HEK293 (cell line): ENCODE results near the gene SPTLC3.

Experiments used
- CTCF ChIA-PET: fragments of 350-600 bp; formaldehyde crosslinking; extraction: SDS; loops from one replicate; lab custom pipeline; 2021; ENCODE audit warnings: antibody characterized with exemption; lab: Yijun Ruan, JAX
- POLR2A ChIA-PET: fragments of 300-600 bp; formaldehyde crosslinking; extraction: SDS; loops from one replicate; lab custom pipeline; 2020; ENCODE audit warnings: antibody characterized with exemption, inconsistent platforms; lab: Yijun Ruan, JAX
- H3K27ac ChIP-seq: fragments of 200-500 bp; sonication (Bioruptor generic); 2 replicates; pipeline ENCODE4 v1.5.1; 2014; ENCODE audit warnings: low read depth, low read length, control low read depth, inconsistent platforms; ENCODE audit errors: extremely low read depth
- H3K36me3 ChIP-seq, 2 experiments: fragments of 200-500 bp in 1 of 2; sonication (Bioruptor generic) in 1 of 2; 1 replicate in 1 of 2; 2 replicates in 1 of 2; pipeline ENCODE4 v1.5.1; 2014 to 2017; ENCODE audit warnings: inconsistent platforms in 2 of 2, low read length in 2 of 2; ENCODE audit not compliant: control insufficient read depth in 2 of 2, insufficient read depth in 1 of 2
- H3K4me1 ChIP-seq: fragments of 200-500 bp; sonication (Bioruptor generic); 2 replicates; pipeline ENCODE4 v1.5.1; 2014; ENCODE audit warnings: mild to moderate bottlenecking, low read length, inconsistent platforms; ENCODE audit not compliant: control insufficient read depth, insufficient read depth
- H3K4me3 ChIP-seq: 2 replicates; pipeline ENCODE4 v1.5.1; 2011; ENCODE audit warnings: low read depth, mild to moderate bottlenecking, control low read depth, low read length, moderate library complexity
- H3K9me3 ChIP-seq: fragments of 200-500 bp; sonication (Bioruptor generic); 2 replicates; pipeline ENCODE4 v1.5.1; 2014; ENCODE audit warnings: low read depth, low read length, inconsistent platforms; ENCODE audit not compliant: control insufficient read depth, insufficient read depth
- BCL11A ChIP-seq: fragments of 450-650 bp; formaldehyde crosslinking; IDR thresholded peaks from 2 replicates; pipeline ENCODE4 v1.5.1; 2016; ENCODE audit warnings: low read depth, missing biosample characterization, missing genetic modification characterization
- FEZF1 ChIP-seq: fragments of 450-650 bp; formaldehyde crosslinking; IDR thresholded peaks from 2 replicates; pipeline ENCODE4 v1.5.1; 2016; ENCODE audit warnings: missing biosample characterization, missing genetic modification characterization
- GLIS1 ChIP-seq: fragments of 450-650 bp; formaldehyde crosslinking; IDR thresholded peaks from 2 replicates; pipeline ENCODE4 v1.5.1; 2016; ENCODE audit warnings: missing biosample characterization, missing genetic modification characterization
- KLF16 ChIP-seq: fragments of 450-650 bp; formaldehyde crosslinking; IDR thresholded peaks from 2 replicates; pipeline ENCODE4 v1.5.1; 2017; ENCODE audit warnings: missing biosample characterization, missing genetic modification characterization
- OSR2 ChIP-seq: fragments of 450-650 bp; formaldehyde crosslinking; IDR thresholded peaks from 2 replicates; pipeline ENCODE4 v1.5.1; 2016; ENCODE audit warnings: missing biosample characterization, missing genetic modification characterization
- OVOL3 ChIP-seq: fragments of 450-650 bp; formaldehyde crosslinking; IDR thresholded peaks from 2 replicates; pipeline ENCODE4 v1.5.1; 2016; ENCODE audit warnings: missing biosample characterization, missing genetic modification characterization
- PRDM4 ChIP-seq: fragments of 450-650 bp; formaldehyde crosslinking; IDR thresholded peaks from 2 replicates; pipeline ENCODE4 v1.5.1; 2017; ENCODE audit warnings: missing biosample characterization, missing genetic modification characterization
- SP7 ChIP-seq: fragments of 450-650 bp; formaldehyde crosslinking; IDR thresholded peaks from 2 replicates; pipeline ENCODE4 v1.5.1; 2016; ENCODE audit warnings: missing biosample characterization, missing genetic modification characterization
- TSHZ1 ChIP-seq: fragments of 450-650 bp; formaldehyde crosslinking; IDR thresholded peaks from 2 replicates; pipeline ENCODE4 v1.5.1; 2016; ENCODE audit warnings: missing biosample characterization, missing genetic modification characterization, borderline replicate concordance
- WT1 ChIP-seq: fragments of 450-650 bp; formaldehyde crosslinking; IDR thresholded peaks from 2 replicates; pipeline ENCODE4 v1.5.1; 2016; ENCODE audit warnings: missing biosample characterization, missing genetic modification characterization
- ZBTB44 ChIP-seq: fragments of 450-650 bp; IDR thresholded peaks from 2 replicates; pipeline ENCODE4 v1.5.1; 2018; ENCODE audit warnings: missing biosample characterization, mild to moderate bottlenecking, missing genetic modification characterization
- ZNF133 ChIP-seq: fragments of 450-650 bp; formaldehyde crosslinking; IDR thresholded peaks from 2 replicates; pipeline ENCODE4 v1.5.1; 2016; ENCODE audit warnings: missing biosample characterization, missing genetic modification characterization
- ZNF221 ChIP-seq: fragments of 450-650 bp; formaldehyde crosslinking; IDR thresholded peaks from 2 replicates; pipeline ENCODE4 v1.5.1; 2017; ENCODE audit warnings: missing biosample characterization, missing genetic modification characterization, borderline replicate concordance
- ZNF654 ChIP-seq: fragments of 450-650 bp; formaldehyde crosslinking; IDR thresholded peaks from 2 replicates; pipeline ENCODE4 v1.5.1; 2016; ENCODE audit warnings: low read depth, missing biosample characterization, missing genetic modification characterization
- ZSCAN16 ChIP-seq: fragments of 450-650 bp; formaldehyde crosslinking; IDR thresholded peaks from 2 replicates; pipeline ENCODE4 v1.5.1; 2016; ENCODE audit warnings: missing biosample characterization, missing genetic modification characterization
- TF ChIP-seq, protein P1 (sequence below): fragments of 450-650 bp; formaldehyde crosslinking; IDR thresholded peaks from 2 replicates; pipeline ENCODE4 v1.5.1; 2017; ENCODE audit warnings: missing biosample characterization, missing genetic modification characterization
- TF ChIP-seq, protein P2 (sequence below): fragments of 450-650 bp; formaldehyde crosslinking; IDR thresholded peaks from 2 replicates; pipeline ENCODE4 v1.5.1; 2017; ENCODE audit warnings: missing biosample characterization, missing genetic modification characterization

Gene SPTLC3

DNA sequence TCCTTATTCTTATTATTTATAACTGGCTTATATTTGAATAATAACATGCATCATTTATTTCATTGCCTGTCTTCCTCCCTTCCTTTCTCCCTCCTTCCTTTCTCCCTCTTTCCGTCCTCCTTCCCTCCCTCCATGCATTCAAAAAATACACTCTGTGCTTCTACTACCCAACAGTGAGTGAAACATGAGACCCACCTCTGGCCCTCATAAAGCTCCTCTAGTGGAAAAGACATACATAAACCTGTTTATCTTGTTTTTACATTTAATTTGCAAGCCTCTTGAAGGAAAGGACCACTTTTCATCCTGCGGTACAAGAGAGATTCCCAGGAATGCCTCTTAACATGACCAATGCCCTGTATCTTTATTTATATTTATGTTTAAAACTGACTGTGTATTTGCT, 190.5 kb downstream of the SPTLC3 start (continued):
- TF ChIP-seq TSHZ1 (tag by site-specific recombination) (0 out of 2 replicates have a peak, but pooled peaks have one; percentile 16), OSR2 (tag by site-specific recombination) (peak; percentile 81), ZNF133 (tag by site-specific recombination) (no peak)
- TF ChIP-seq, all 188 proteins: peak for 11

DNA sequence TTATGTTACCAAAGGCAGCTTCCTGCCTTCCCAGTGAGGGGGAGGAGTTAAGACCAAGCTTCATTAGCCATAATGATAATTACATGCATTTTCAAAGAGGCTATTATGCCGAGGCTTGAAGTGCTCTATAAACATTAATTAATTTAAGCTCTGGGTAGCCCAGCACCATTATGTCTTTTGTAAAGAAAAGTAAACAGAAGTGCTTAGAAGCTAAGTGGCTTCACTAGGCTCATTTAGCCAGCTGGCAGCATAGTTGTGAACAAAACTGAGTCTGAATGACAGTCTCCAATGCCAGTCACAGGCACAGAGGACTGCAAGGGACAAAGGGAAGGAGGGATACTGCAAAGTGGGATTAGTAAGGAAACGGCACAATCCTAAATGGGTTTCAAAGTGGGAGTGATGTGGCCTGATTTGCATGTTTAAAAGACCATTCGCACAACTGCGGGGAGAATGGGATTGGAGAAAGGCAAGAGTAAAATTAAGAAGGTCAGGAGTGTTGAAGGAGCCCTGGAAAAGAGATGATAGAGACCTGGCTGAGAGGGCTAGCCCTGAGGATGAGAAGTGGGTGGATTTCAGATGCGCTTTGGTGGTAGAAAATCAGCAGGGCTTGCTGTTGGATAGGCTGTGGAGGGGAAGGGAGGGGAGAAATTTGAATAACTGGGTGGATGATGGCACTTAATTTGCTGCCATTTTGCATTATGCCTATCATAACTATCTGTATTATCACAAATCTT, 192.2 kb downstream of the SPTLC3 start:
- CTCF ChIA-PET: no interaction called here
- Histone ChIP-seq H3K9me3 (no peaks in the 10 kb centered on the region), H3K4me3 (no peak overlapping the region), H3K27ac (no peak overlapping the region), H3K4me1 (peaks cover 11% of the 10 kb centered on the region), H3K36me3 (no peaks in the 10 kb centered on the region)
- TF ChIP-seq SP7 (0 out of 2 replicates have a peak, but pooled peaks have one; percentile 16), ZNF221 (no peak), OVOL3 (0 out of 2 replicates have a peak, but pooled peaks have one; percentile 17), KLF16 (tag by site-specific recombination) (no peak), OSR2 (tag by site-specific recombination) (peak; percentile 74), BCL11A (0 out of 2 replicates have a peak, but pooled peaks have one; percentile 33), PRDM4 (tag by site-specific recombination) (peak; percentile 42), ZNF654 (tag by site-specific recombination) (no peak), ZSCAN16 (tag by site-specific recombination) (peak; percentile 28; the same call in 1 of the 2 replicates), GLIS1 (tag by site-specific recombination) (peak; percentile 43; the same call in 1 of the 2 replicates), ZBTB44 (tag by site-specific recombination) (peak; percentile 71; the same call in 1 of the 2 replicates), WT1 (peak; percentile 92), FEZF1 (tag by site-specific recombination) (peak; percentile 60)
- TF ChIP-seq, protein P1, sequence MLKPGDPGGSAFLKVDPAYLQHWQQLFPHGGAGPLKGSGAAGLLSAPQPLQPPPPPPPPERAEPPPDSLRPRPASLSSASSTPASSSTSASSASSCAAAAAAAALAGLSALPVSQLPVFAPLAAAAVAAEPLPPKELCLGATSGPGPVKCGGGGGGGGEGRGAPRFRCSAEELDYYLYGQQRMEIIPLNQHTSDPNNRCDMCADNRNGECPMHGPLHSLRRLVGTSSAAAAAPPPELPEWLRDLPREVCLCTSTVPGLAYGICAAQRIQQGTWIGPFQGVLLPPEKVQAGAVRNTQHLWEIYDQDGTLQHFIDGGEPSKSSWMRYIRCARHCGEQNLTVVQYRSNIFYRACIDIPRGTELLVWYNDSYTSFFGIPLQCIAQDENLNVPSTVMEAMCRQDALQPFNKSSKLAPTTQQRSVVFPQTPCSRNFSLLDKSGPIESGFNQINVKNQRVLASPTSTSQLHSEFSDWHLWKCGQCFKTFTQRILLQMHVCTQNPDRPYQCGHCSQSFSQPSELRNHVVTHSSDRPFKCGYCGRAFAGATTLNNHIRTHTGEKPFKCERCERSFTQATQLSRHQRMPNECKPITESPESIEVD (tag by site-specific recombination): peak; percentile 71
- TF ChIP-seq, protein P2, sequence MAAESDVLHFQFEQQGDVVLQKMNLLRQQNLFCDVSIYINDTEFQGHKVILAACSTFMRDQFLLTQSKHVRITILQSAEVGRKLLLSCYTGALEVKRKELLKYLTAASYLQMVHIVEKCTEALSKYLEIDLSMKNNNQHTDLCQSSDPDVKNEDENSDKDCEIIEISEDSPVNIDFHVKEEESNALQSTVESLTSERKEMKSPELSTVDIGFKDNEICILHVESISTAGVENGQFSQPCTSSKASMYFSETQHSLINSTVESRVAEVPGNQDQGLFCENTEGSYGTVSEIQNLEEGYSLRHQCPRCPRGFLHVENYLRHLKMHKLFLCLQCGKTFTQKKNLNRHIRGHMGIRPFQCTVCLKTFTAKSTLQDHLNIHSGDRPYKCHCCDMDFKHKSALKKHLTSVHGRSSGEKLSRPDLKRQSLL (tag by site-specific recombination): 0 out of 2 replicates have a peak, but pooled peaks have one; percentile 22
- POLR2A ChIA-PET: no interaction called here
